ENCODE results near the gene HDAC4. TPM values are rescaled to one million over a fixed set of nuclear protein-coding genes. Genes with fewer than 3 reads are reported as not detected.
A peak's percentile ranks its signal among the peaks of the same experiment; 100 is the strongest.

The HDAC4 gene
- total RNA-seq, 1 experiment from 2014 or later = 47.6 TPM

GRCh38 chr2:239299218-239299939, 101.4 kb downstream of the HDAC4 start:
- Histone ChIP-seq H2AFZ (ENCODE audit: low read depth, low read length, poor library complexity, severe bottlenecking) (no peak overlapping the region), H3K9me2 (ENCODE audit: insufficient read depth) (no peaks in the 10 kb centered on the region), H3K9me3 (ENCODE audit: control insufficient read depth in 1 of 2, insufficient read depth in 1 of 2, low read depth in 1 of 2, low read length in 2 of 2) (no peaks in the 10 kb centered on the region), H3K36me3 (ENCODE audit: control insufficient read depth in 1 of 2, insufficient read depth in 2 of 2, low read length in 2 of 2) (no peaks in the 10 kb centered on the region), H3K27ac (ENCODE audit: low read depth, low read length) (no peak overlapping the region), H3K9ac (ENCODE audit: low read length) (no peak overlapping the region), H3K79me2 (ENCODE audit: insufficient read depth, low read length) (peaks cover 4% of the 10 kb centered on the region; the same call in 1 of the 2 replicates), H4K20me1 (ENCODE audit: insufficient read depth) (no peaks in the 10 kb centered on the region), H3K27me3 (ENCODE audit: insufficient read depth, low read length) (no peaks in the 10 kb centered on the region), H3K4me1 (ENCODE audit: control insufficient read depth in 1 of 2, insufficient read depth in 2 of 2, low read length in 2 of 2) (peaks cover 0 to 24% of the 10 kb centered on the region in 2 experiments; a peak in 3 of 4 replicates), H3K4me3 (replicated peaks in 1 of 2; ENCODE audit: low read depth in 1 of 2, low read length in 2 of 2) (no peak overlapping the region), H3K4me2 (ENCODE audit: low read length) (no peak overlapping the region)
- ChIA-PET POLR2A (no interaction called here), CTCF (no interaction called here), RAD21 (ENCODE audit: low non-redundant PET in 1 of 2, low total read pairs in 2 of 2, uncharacterized antibody in 2 of 2, unreplicated experiment in 2 of 2) (no interaction called here)
- BruUV-seq (replicated peaks) = no TSS peak
- ATAC-seq (no peak), DNase-seq (ENCODE audit: low read depth, low spot score) (no peak)
- TF ChIP-seq CEBPB (IDR thresholded peaks at IDR 0.05; ENCODE audit: low read depth) (no peak), TCF7L2 (IDR thresholded peaks at IDR 0.05; ENCODE audit: borderline replicate concordance, extremely low read depth, insufficient read depth, insufficient read length) (no peak), EZH2 (IDR thresholded peaks at IDR 0.05) (no peak), EGR1 (IDR thresholded peaks at IDR 0.05; ENCODE audit: low read depth) (no peak), CBX3 (IDR thresholded peaks at IDR 0.05; ENCODE audit: low read depth) (no peak), SP1 (IDR thresholded peaks at IDR 0.05; ENCODE audit: low read depth) (no peak), SIN3A (IDR thresholded peaks at IDR 0.05; ENCODE audit: low read depth) (no peak)
- intact Hi-C loops (cut with micrococcal nuclease) = no loop called here

DNA sequence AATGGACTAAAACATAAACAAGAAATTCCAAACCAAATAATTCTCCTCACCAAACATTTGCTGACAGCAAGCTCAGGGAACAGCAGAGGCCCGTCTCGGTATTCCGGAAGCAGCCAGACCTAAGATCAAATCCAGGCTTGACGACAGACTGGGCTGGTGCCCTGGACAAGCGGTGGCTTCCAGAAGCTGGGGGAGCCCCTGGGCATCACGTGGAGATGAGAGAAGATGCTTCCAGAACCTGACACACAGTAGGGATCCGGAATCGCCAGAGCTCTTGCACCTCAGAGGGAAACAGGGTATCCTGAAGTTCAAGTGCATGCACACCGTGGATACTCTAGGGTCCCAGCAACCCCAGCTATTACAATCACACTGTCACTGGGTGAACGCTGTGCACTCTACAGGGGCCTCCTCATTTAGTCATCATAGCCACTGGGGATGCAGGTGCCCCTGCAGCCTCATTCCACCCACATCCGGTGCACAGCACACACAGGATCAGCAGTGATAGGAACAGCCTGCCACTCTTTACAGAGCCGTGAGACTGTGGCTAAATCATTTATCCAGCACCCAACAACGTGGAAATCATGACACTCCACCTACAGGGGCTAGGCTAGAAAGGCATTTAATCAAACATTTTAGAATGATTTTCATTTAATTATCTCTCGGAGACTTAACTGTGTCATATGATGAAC, 102.6 kb downstream of the HDAC4 start:
- H3K27ac ChIP-seq (ENCODE audit: low read depth, low read length) = no peak overlapping the region

More for the DNA sequence above, 102.6 kb downstream of the HDAC4 start:
- ATAC-seq (0 out of 2 replicates have a peak, but pooled peaks have one; percentile 13), DNase-seq (ENCODE audit: low read depth, low spot score) (no peak)
- BruUV-seq (replicated peaks) = no TSS peak
- peaks cover 12% of the 10 kb centered on the region; the same call in 1 of the 2 replicates for H3K79me2 ChIP-seq (ENCODE audit: insufficient read depth, low read length)
- H3K4me3 ChIP-seq (replicated peaks in 1 of 2; ENCODE audit: low read depth in 1 of 2, low read length in 2 of 2) = no peak overlapping the region
- H3K4me2 ChIP-seq (ENCODE audit: low read length) = no peak overlapping the region
- peaks cover 0 to 34% of the 10 kb centered on the region in 2 experiments; a peak in 3 of 4 replicates for H3K4me1 ChIP-seq (ENCODE audit: control insufficient read depth in 1 of 2, insufficient read depth in 2 of 2, low read length in 2 of 2)
- no peaks in the 10 kb centered on the region for H4K20me1 ChIP-seq (ENCODE audit: insufficient read depth)
- no peaks in the 10 kb centered on the region for H3K9me2 ChIP-seq (ENCODE audit: insufficient read depth)
- H3K9me3 ChIP-seq (ENCODE audit: control insufficient read depth in 1 of 2, insufficient read depth in 1 of 2, low read depth in 1 of 2, low read length in 2 of 2) = no peaks in the 10 kb centered on the region
- no peak overlapping the region for H2AFZ ChIP-seq (ENCODE audit: low read depth, low read length, poor library complexity, severe bottlenecking)
- H3K27me3 ChIP-seq (ENCODE audit: insufficient read depth, low read length) = no peaks in the 10 kb centered on the region
- intact Hi-C loops (cut with micrococcal nuclease) = no loop called here
- RAD21 ChIA-PET (ENCODE audit: low non-redundant PET in 1 of 2, low total read pairs in 2 of 2, uncharacterized antibody in 2 of 2, unreplicated experiment in 2 of 2) = no interaction called here
- CTCF ChIA-PET = no interaction called here
- TF ChIP-seq TCF7L2 (IDR thresholded peaks at IDR 0.05; ENCODE audit: borderline replicate concordance, extremely low read depth, insufficient read depth, insufficient read length) (no peak), JUND (IDR thresholded peaks at IDR 0.05) (no peak), RAD21 (IDR thresholded peaks at IDR 0.05; ENCODE audit: low read depth) (no peak), CBX3 (IDR thresholded peaks at IDR 0.05; ENCODE audit: low read depth) (no peak), CTCF (IDR thresholded peaks at IDR 0.05 in 2 of 3, conservative IDR thresholded peaks at IDR 0.05 in 1 of 3; ENCODE audit: borderline replicate concordance in 1 of 3, insufficient read depth in 1 of 3, low read depth in 2 of 3, low read length in 2 of 3) (no peak), ZFX (IDR thresholded peaks at IDR 0.05) (no peak), POLR2A (IDR thresholded peaks at IDR 0.05; ENCODE audit: borderline replicate concordance, extremely low read depth, insufficient read depth, insufficient read length) (no peak), CEBPB (IDR thresholded peaks at IDR 0.05; ENCODE audit: low read depth) (no peak), SRF (IDR thresholded peaks at IDR 0.05; ENCODE audit: low read depth) (no peak)
- TF ChIP-seq, protein P1, sequence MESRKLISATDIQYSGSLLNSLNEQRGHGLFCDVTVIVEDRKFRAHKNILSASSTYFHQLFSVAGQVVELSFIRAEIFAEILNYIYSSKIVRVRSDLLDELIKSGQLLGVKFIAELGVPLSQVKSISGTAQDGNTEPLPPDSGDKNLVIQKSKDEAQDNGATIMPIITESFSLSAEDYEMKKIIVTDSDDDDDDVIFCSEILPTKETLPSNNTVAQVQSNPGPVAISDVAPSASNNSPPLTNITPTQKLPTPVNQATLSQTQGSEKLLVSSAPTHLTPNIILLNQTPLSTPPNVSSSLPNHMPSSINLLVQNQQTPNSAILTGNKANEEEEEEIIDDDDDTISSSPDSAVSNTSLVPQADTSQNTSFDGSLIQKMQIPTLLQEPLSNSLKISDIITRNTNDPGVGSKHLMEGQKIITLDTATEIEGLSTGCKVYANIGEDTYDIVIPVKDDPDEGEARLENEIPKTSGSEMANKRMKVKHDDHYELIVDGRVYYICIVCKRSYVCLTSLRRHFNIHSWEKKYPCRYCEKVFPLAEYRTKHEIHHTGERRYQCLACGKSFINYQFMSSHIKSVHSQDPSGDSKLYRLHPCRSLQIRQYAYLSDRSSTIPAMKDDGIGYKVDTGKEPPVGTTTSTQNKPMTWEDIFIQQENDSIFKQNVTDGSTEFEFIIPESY (IDR thresholded peaks at IDR 0.05; ENCODE audit: extremely low read depth, insufficient replicate concordance, low read length) = no peak
- POLR2A ChIA-PET = no interaction called here
- H3K36me3 ChIP-seq (ENCODE audit: control insufficient read depth in 1 of 2, insufficient read depth in 2 of 2, low read length in 2 of 2) = no peaks in the 10 kb centered on the region
- H3K9ac ChIP-seq (ENCODE audit: low read length) = no peak overlapping the region
